Esophagus squamous epithelium (tissue), 5 donors: ENCODE results near the gene PGBD1. TPM values are rescaled to one million over a fixed set of nuclear protein-coding genes. Genes with fewer than 3 reads are reported as not detected.

Experiments
- DNase-seq: peaks from one replicate; lab custom pipeline; 2025; lab: John Stamatoyannopoulos, UW
- H3K27ac ChIP-seq, 4 donors: fragments of 200-600 bp; sonication (generic); one replicate each; pipeline ENCODE4 v1.5.1; 2016 to 2019; ENCODE audit warnings: mild to moderate bottlenecking in 1 of 4
- H3K27me3 ChIP-seq, 4 donors: fragments of 200-600 bp; sonication (generic); 1 replicate in 3 of 4; 2 replicates in 1 of 4; pipeline versions ENCODE4 v1.5.1 to v1.6.0; 2017 to 2021; ENCODE audit warnings: antibody characterized with exemption in 1 of 4
- H3K36me3 ChIP-seq, 3 donors: fragments of 200-600 bp; sonication (generic); one replicate each; pipeline ENCODE4 v1.5.1; 2016 to 2019
- H3K4me1 ChIP-seq, 3 donors: fragments of 200-600 bp; sonication (generic); one replicate each; pipeline ENCODE4 v1.5.1; 2017 to 2019
- H3K4me3 ChIP-seq, 4 donors: fragments of 200-600 bp; sonication (generic); 1 replicate in 3 of 4; 2 replicates in 1 of 4; pipeline ENCODE4 v1.5.1; 2016 to 2019; ENCODE audit warnings: mild to moderate bottlenecking in 2 of 4, moderate library complexity in 1 of 4
- H3K9me3 ChIP-seq, 3 donors: fragments of 200-600 bp; sonication (generic); one replicate each; pipeline ENCODE4 v1.5.1; 2016 to 2019
- POLR2A ChIP-seq, 4 donors: fragments of 450-650 bp; IDR thresholded peaks; one replicate each; pipeline ENCODE4 v1.6.1; 2017; ENCODE audit warnings: antibody characterized with exemption in 4 of 4, mild to moderate bottlenecking in 4 of 4, moderate library complexity in 3 of 4
- WGBS, 2 donors: methylation state at CpG; one replicate each; pipeline ENCODE4 v1.1.5; 2018; 5-methylcytosine and 5-hydroxymethylcytosine counted together
- intact Hi-C: fragments of 100-400 bp; cut with DNase I; formaldehyde crosslinking; loops from one replicate; pipeline ENCODE4 v1.15.0; 2022
- total RNA-seq, 4 donors: library from RNA; depleted of rRNA; stranded (reverse); fragments of >200 nt; gene quantifications; one replicate each; pipeline ENCODE4 v1.1.0, GENCODE V29; 2016
- TF ChIP-seq, protein P1 (sequence below), 6 experiments: fragments of 450-650 bp in 4 of 6; fragments of 200-600 bp in 2 of 6; sonication (generic) in 2 of 6; IDR thresholded peaks; one replicate each; pipeline ENCODE4 v1.5.1; 2016 to 2019; ENCODE audit warnings: antibody characterized with exemption in 6 of 6, mild to moderate bottlenecking in 4 of 6, moderate library complexity in 4 of 6
- donor health status: DM: yes; HTN: yes; CAD: no.

PGBD1 gene
- total RNA-seq, 4 donors from 2014 or later: 0.61 to 3.1 (median 1.3) TPM

DNA sequence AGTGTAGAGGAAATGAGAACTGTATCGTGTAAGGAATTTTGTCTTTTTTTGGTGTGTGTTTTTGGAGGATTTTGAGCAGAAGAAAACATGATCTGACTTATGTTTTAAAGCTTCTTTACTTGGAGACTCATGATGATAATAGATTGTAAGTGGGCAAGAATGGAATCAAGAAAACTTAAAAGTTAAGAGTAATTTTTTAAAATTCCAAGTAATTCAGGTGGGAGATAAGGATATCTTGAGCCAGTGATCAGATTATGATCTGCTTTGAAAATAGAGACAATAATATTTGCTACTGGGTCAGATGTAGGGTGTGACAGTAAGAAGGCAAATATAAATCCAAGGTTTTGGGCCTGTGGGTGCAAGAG, 13.7 kb upstream of the PGBD1 start:
- Histone ChIP-seq H3K36me3 (peaks cover 0 to 15% (median 0%) of the 10 kb centered on the region in 3 donors), H3K4me3 (peak overlapping the region; percentile 64 to 86 (median 76)), H3K9me3 (no peaks in the 10 kb centered on the region), H3K27me3 (no peaks in the 10 kb centered on the region), H3K4me1 (peaks cover 0 to 34% (median 11%) of the 10 kb centered on the region in 3 donors), H3K27ac (peak overlapping the region; percentile 82 to 89 (median 84))
- TF ChIP-seq POLR2A (IDR thresholded peaks at IDR 0.05): no peak
- TF ChIP-seq, protein P1, sequence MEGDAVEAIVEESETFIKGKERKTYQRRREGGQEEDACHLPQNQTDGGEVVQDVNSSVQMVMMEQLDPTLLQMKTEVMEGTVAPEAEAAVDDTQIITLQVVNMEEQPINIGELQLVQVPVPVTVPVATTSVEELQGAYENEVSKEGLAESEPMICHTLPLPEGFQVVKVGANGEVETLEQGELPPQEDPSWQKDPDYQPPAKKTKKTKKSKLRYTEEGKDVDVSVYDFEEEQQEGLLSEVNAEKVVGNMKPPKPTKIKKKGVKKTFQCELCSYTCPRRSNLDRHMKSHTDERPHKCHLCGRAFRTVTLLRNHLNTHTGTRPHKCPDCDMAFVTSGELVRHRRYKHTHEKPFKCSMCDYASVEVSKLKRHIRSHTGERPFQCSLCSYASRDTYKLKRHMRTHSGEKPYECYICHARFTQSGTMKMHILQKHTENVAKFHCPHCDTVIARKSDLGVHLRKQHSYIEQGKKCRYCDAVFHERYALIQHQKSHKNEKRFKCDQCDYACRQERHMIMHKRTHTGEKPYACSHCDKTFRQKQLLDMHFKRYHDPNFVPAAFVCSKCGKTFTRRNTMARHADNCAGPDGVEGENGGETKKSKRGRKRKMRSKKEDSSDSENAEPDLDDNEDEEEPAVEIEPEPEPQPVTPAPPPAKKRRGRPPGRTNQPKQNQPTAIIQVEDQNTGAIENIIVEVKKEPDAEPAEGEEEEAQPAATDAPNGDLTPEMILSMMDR (IDR thresholded peaks at IDR 0.05): no peak
- WGBS, 2 donors: 9 to 11% methylated on average over 1 of the region's 1 CpG
- no peak for DNase-seq
- intact Hi-C loops: no loop called here

DNA sequence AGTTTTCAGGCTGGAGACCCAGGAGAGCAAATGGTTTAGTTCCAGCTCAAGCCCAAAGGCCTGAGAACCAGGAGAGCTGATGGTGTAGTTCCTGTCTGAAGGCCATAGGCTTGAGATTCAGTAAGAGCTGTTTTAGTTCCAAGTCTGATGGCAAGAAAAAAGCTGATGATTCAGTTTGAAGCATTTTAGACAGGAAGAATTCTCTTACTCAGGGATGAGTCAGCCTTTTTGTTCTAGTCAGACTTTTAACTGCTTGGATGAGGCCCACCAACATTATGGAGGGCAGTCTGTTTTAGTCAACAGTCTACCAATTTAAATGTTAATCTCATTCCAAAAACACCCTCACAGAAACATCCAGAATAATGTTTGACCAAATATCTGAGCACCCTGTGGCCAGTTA, 11.9 kb upstream of the PGBD1 start:
- peaks cover 0 to 34% (median 11%) of the 10 kb centered on the region in 3 donors for H3K4me1 ChIP-seq
- no peak for DNase-seq
- no peak for TF ChIP-seq POLR2A (IDR thresholded peaks at IDR 0.05)
- TF ChIP-seq, protein P1 (IDR thresholded peaks at IDR 0.05): no peak
- intact Hi-C loops: no loop called here
- H3K4me3 ChIP-seq: no peak overlapping the region
- H3K36me3 ChIP-seq: peaks cover 0 to 33% (median 7%) of the 10 kb centered on the region in 3 donors
- H3K27me3 ChIP-seq: no peaks in the 10 kb centered on the region
- no peaks in the 10 kb centered on the region for H3K9me3 ChIP-seq
- H3K27ac ChIP-seq: no peak overlapping the region

DNA sequence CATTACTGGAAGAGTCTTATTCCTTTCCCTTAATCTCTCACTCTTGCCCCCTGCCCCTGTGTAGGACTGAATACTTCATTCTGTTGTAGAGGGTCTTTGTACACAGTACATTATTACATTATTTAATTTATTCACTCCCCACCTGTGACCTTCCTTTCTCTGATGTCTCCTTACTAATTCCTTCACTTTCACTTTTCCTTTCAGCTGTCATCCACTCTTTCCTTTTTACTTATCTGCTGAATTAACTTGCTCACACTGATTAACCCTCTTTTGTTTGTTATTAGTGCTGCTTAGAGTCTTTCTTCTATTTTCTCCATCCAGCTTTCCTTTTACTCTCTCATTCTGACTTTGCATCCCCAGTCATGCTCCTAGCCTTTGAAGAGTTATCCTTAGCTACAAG, 6.5 kb upstream of the PGBD1 start:
- H3K4me1 ChIP-seq: no peaks in the 10 kb centered on the region
- H3K4me3 ChIP-seq: no peak overlapping the region
- no peaks in the 10 kb centered on the region for H3K27me3 ChIP-seq
- no peaks in the 10 kb centered on the region for H3K9me3 ChIP-seq
- TF ChIP-seq, protein P1 (IDR thresholded peaks at IDR 0.05): no peak
- TF ChIP-seq POLR2A (IDR thresholded peaks at IDR 0.05): no peak
- no peak for DNase-seq
- no peak overlapping the region for H3K27ac ChIP-seq
- intact Hi-C loops: no loop called here
- peaks cover 0 to 68% (median 12%) of the 10 kb centered on the region in 3 donors for H3K36me3 ChIP-seq

- no peak for DNase-seq
- H3K27me3 ChIP-seq: no peaks in the 10 kb centered on the region
- no peak overlapping the region for H3K27ac ChIP-seq
- intact Hi-C loops: no loop called here
- no peak overlapping the region for H3K4me3 ChIP-seq
- peaks cover 0 to 52% (median 12%) of the 10 kb centered on the region in 3 donors for H3K36me3 ChIP-seq
- H3K4me1 ChIP-seq: peaks cover 0 to 19% (median 0%) of the 10 kb centered on the region in 3 donors
- WGBS, 2 donors: 66 to 77% methylated on average over 3 of the region's 3 CpGs
- no peaks in the 10 kb centered on the region for H3K9me3 ChIP-seq
- TF ChIP-seq, protein P1 (IDR thresholded peaks at IDR 0.05): no peak
- TF ChIP-seq POLR2A (IDR thresholded peaks at IDR 0.05): no peak
Measured at GRCh38 chr6:28277746-28278145, 3.6 kb upstream of the PGBD1 start.

DNA sequence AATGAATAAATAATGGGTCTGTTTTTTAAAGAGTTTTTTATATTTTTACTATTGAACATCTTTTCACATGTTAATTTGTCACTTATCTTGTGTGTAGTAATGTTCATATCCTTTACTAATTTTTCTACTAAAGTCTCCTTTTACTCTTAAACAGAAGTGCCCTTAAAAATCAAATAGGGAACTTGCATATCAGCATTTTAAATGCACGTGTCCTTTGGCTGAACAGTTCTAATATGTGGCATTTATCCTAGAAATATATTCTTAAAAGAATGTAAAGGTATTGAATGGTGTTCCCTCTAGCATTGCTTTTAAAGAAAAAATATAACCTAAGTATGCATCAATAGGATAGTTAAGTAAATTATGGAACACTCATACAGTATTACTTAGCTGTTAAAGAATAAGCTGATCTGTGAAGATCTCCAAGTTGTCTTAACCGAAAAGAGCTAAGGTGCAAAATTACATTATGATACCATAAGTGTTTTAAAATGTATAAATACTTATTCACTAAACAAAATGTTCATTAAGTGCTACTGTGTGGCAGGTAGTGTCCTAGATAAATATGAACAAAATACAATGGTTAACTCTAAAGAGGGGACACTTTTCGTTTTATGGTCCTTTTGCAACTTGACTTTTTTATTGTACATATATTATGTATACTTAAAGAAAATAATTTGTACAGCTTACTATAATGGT, 631 bp upstream of the PGBD1 start:
- 48 to 51% methylated on average over 3 of the region's 3 CpGs for WGBS, 2 donors
- Histone ChIP-seq H3K4me1 (peaks cover 0 to 19% (median 0%) of the 10 kb centered on the region in 3 donors), H3K36me3 (peaks cover 0 to 45% (median 5%) of the 10 kb centered on the region in 3 donors), H3K4me3 (peak overlapping the region; percentile 45 to 81 (median 58)), H3K9me3 (no peaks in the 10 kb centered on the region), H3K27ac (peak overlapping the region in 1 of 4 donors; percentile 12), H3K27me3 (no peaks in the 10 kb centered on the region)
- no peak for DNase-seq
- TF ChIP-seq POLR2A (IDR thresholded peaks at IDR 0.05): no peak
- TF ChIP-seq, protein P1 (IDR thresholded peaks at IDR 0.05): no peak
- intact Hi-C loops: no loop called here
